HG03175 (cell line): ENCODE data around the gene ITSN2.

Experiments
- ATAC-seq: cut with Tn5 transposase; IDR thresholded peaks from one replicate; pipeline ENCODE4 v1.9.1; 2021; ENCODE audit warnings: mild to moderate bottlenecking, moderate library complexity; ENCODE audit not compliant: unreplicated experiment

The ITSN2 gene

GRCh38 chr2:24190503-24190902 lies 169.8 kb downstream of the ITSN2 start:
- no peak for ATAC-seq

- no peak for ATAC-seq
These were observed 170.8 kb downstream of the ITSN2 start for GRCh38 chr2:24189551-24189950.

- no peak for ATAC-seq
These were observed 176.8 kb downstream of the ITSN2 start for GRCh38 chr2:24183366-24184069.

- no peak for ATAC-seq
These were observed 177.8 kb downstream of the ITSN2 start for GRCh38 chr2:24182507-24182906.

GRCh38 chr2:24181849-24182248 lies 178.5 kb downstream of the ITSN2 start:
- ATAC-seq, result no peak

- no peak for ATAC-seq
These were observed 180.7 kb downstream of the ITSN2 start for GRCh38 chr2:24179683-24180082.

- ATAC-seq, result no peak
These were observed 184.0 kb downstream of the ITSN2 start for GRCh38 chr2:24176326-24176725.

- ATAC-seq, result no peak
These were observed 184.6 kb downstream of the ITSN2 start for GRCh38 chr2:24175631-24176187.

- no peak for ATAC-seq
These were observed 185.5 kb downstream of the ITSN2 start, which contains the start of gene FAM228A for GRCh38 chr2:24174851-24175277. Gene FAM228A, plus strand, starts transcription at chr2:24175053. Its CDS starts 428 bp downstream, at chr2:24175481.

- no peak for ATAC-seq
These were observed 191.3 kb downstream of the ITSN2 start for GRCh38 chr2:24169023-24169422.

- no peak for ATAC-seq
These were observed 195.8 kb downstream of the ITSN2 start for GRCh38 chr2:24164416-24164973.

GRCh38 chr2:24163601-24164000 lies 196.7 kb downstream of the ITSN2 start:
- no peak for ATAC-seq

- no peak for ATAC-seq
These were observed 197.2 kb downstream of the ITSN2 start for GRCh38 chr2:24163186-24163585.

GRCh38 chr2:24162494-24162893 lies 197.8 kb downstream of the ITSN2 start:
- ATAC-seq, result no peak

GRCh38 chr2:24160761-24161160 lies 199.6 kb downstream of the ITSN2 start:
- no peak for ATAC-seq

- no peak for ATAC-seq
These were observed 200.6 kb downstream of the ITSN2 start for GRCh38 chr2:24159708-24160107.

- no peak for ATAC-seq
These were observed 202.2 kb downstream of the ITSN2 start for GRCh38 chr2:24158131-24158530.

- ATAC-seq, result no peak
These were observed 206.9 kb downstream of the ITSN2 start for GRCh38 chr2:24153478-24153877.
